Activated naive CD4-positive, alpha-beta T cell treated with anti-CD3 and anti-CD28 coated beads, Interleukin-2, amount 50 U/mL, for 16 hours (primary cell): ENCODE measurements around the gene MAP4K5.
"Not testable (repeated sequence)": the region's sequence is repeated elsewhere in the genome, so short reads cannot be mapped to it uniquely, and the experiment has no call there.

ENCODE experiments used
- DNase-seq: peaks from one replicate; pipeline ENCODE4 v3.0.0-alpha.2; 2020

MAP4K5 gene

GRCh38 chr14:50531595-50532501, 521 bp downstream of the MAP4K5 start:
- DNase-seq = peak; percentile 25

- DNase-seq = no peak
Observed at GRCh38 chr14:50530794-50531365, 1.5 kb downstream of the MAP4K5 start.

- no peak for DNase-seq
Observed at GRCh38 chr14:50530358-50530757, 2.0 kb downstream of the MAP4K5 start.

GRCh38 chr14:50529288-50530179, 2.8 kb downstream of the MAP4K5 start:
- no peak for DNase-seq

GRCh38 chr14:50528000-50528399, 4.4 kb downstream of the MAP4K5 start:
- DNase-seq = no peak

- DNase-seq = no peak
Observed at GRCh38 chr14:50524731-50525515, 7.4 kb downstream of the MAP4K5 start.

- DNase-seq = no peak
Observed at GRCh38 chr14:50524060-50524459, 8.3 kb downstream of the MAP4K5 start.

GRCh38 chr14:50523271-50524041, 8.9 kb downstream of the MAP4K5 start:
- no peak for DNase-seq

- no peak for DNase-seq
Observed at GRCh38 chr14:50521912-50522341, 10.4 kb downstream of the MAP4K5 start.

- peak; percentile 76 for DNase-seq
Observed at GRCh38 chr14:50520947-50521815, 11.2 kb downstream of the MAP4K5 start.

- no peak for DNase-seq
Observed at GRCh38 chr14:50516091-50516490, 16.3 kb downstream of the MAP4K5 start.

- DNase-seq = no peak
Observed at GRCh38 chr14:50512463-50512862, 19.9 kb downstream of the MAP4K5 start.

GRCh38 chr14:50510157-50510556, 22.2 kb downstream of the MAP4K5 start:
- DNase-seq = no peak

- not testable (repeated sequence) for DNase-seq
Observed at GRCh38 chr14:50507078-50507477, 25.3 kb downstream of the MAP4K5 start.

- no peak for DNase-seq
Observed at GRCh38 chr14:50501642-50502041, 30.7 kb downstream of the MAP4K5 start.

- DNase-seq = no peak
Observed at GRCh38 chr14:50497351-50497750, 35.0 kb downstream of the MAP4K5 start.

GRCh38 chr14:50489851-50490250, 42.5 kb downstream of the MAP4K5 start:
- no peak for DNase-seq

GRCh38 chr14:50488521-50488920, 43.8 kb downstream of the MAP4K5 start:
- DNase-seq = no peak

- DNase-seq = no peak
Observed at GRCh38 chr14:50479041-50479440, 53.3 kb downstream of the MAP4K5 start.

GRCh38 chr14:50477760-50478159, 54.6 kb downstream of the MAP4K5 start:
- DNase-seq = no peak

- no peak for DNase-seq
Observed at GRCh38 chr14:50476134-50476533, 56.2 kb downstream of the MAP4K5 start.
